ENCODE results near the gene ZNF280D.
"Not testable (repeated sequence)": the region's sequence is repeated elsewhere in the genome, so short reads cannot be mapped to it uniquely, and the experiment has no call there.

GRCh38 chr15:56780102-56780725, 46.9 kb upstream of the ZNF280D start:
- TF ChIP-seq CTCF, POLR2A (IDR thresholded peaks at IDR 0.05): not testable (repeated sequence)
